Activated CD4-positive, alpha-beta T cell treated with anti-CD3 and anti-CD28 coated beads for 36 hours (primary cell): ENCODE results near the gene ZRSR2. TPM values are rescaled to one million over a fixed set of nuclear protein-coding genes. Genes with fewer than 3 reads are reported as not detected.
"Not testable (repeated sequence)": the region's sequence is repeated elsewhere in the genome, so short reads cannot be mapped to it uniquely, and the experiment has no call there.

Source experiments
- ATAC-seq: fragments of 200-7000 bp; cut with Tn5 transposase; one replicate; pipeline ENCODE4 v1.10.0; 2021; ENCODE audit warnings: mild to moderate bottlenecking, moderate library complexity
- CTCF ChIA-PET: fragments of 350-600 bp; sonication (Branson Sonifier 250); formaldehyde crosslinking; loops from one replicate; lab custom pipeline; 2021; ENCODE audit warnings: antibody characterized with exemption; lab: Charles Lee
- POLR2A ChIA-PET: fragments of 350-600 bp; sonication (Branson Sonifier 250); formaldehyde crosslinking; loops from one replicate; lab custom pipeline; 2021; ENCODE audit warnings: antibody characterized with exemption, inconsistent platforms; lab: Charles Lee
- DNase-seq: peaks from one replicate; pipeline ENCODE4 v3.0.0-alpha.2; 2020
- H3K27ac Mint-ChIP-seq: one replicate; pipeline ENCODE4 v1.8.0; 2021; ENCODE audit warnings: mixed read lengths
- H3K27me3 Mint-ChIP-seq: one replicate; pipeline ENCODE4 v1.8.0; 2021; ENCODE audit warnings: mixed read lengths
- H3K36me3 Mint-ChIP-seq: one replicate; pipeline ENCODE4 v1.8.0; 2021; ENCODE audit warnings: low read depth, mixed read lengths
- H3K4me1 Mint-ChIP-seq: one replicate; pipeline ENCODE4 v1.8.0; 2021; ENCODE audit warnings: mixed read lengths
- H3K4me3 Mint-ChIP-seq: one replicate; pipeline ENCODE4 v1.8.0; 2021; ENCODE audit warnings: mild to moderate bottlenecking, moderate library complexity, mixed read lengths
- H3K9me3 Mint-ChIP-seq: one replicate; pipeline ENCODE4 v1.8.0; 2021; ENCODE audit warnings: low read depth, mixed read lengths
- intact Hi-C, 2 experiments: fragments of 100-400 bp; cut with DNase I in 1 of 2; cut with micrococcal nuclease in 1 of 2; formaldehyde crosslinking; loops; one replicate each; pipeline versions ENCODE4 v1.14.2 to v1.15.1; 2022 to 2024; cut with DNase I, micrococcal nuclease
- total RNA-seq, 2 experiments: library from RNA; stranded (reverse); gene quantifications; one replicate each; pipeline ENCODE4 v1.2.3, GENCODE V29; 2021

The ZRSR2 gene
- total RNA-seq, 2 experiments from 2014 or later = 12.4 TPM

DNA sequence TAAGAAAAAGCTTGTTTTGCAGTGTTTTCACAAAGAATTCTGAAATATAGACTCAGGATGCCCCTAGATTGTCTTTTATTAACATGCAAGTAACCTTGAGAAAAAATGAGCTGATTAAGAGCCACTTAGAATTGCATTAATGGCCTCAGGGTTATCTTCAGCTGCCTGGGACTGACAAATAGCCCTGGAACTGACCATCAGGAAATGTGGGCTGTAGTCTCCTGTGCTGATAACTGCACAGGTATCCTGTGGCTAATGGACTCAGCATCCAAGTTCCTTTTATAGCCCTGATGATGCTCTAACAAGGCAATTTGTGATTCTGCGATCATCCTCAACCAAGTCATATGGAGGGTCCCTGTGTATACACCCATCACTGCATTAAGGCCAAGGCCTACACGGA lies 35.2 kb upstream of the ZRSR2 start:
- ChIA-PET CTCF (no interaction called here), POLR2A (interaction anchor here (0.7 kb wide), 1 partner anchor 15 kb away, joined by 3 read pairs; no protein-coding TSS in a partner anchor)
- Mint-ChIP-seq H3K27me3 (no peaks in the 10 kb centered on the region), H3K4me1 (peaks cover 62% of the 10 kb centered on the region), H3K27ac (no peak overlapping the region), H3K36me3 (peaks cover 10% of the 10 kb centered on the region), H3K4me3 (no peak overlapping the region), H3K9me3 (no peaks in the 10 kb centered on the region)
- DNase-seq (no peak), ATAC-seq (no peak)
- intact Hi-C loops = no loop called here

DNA sequence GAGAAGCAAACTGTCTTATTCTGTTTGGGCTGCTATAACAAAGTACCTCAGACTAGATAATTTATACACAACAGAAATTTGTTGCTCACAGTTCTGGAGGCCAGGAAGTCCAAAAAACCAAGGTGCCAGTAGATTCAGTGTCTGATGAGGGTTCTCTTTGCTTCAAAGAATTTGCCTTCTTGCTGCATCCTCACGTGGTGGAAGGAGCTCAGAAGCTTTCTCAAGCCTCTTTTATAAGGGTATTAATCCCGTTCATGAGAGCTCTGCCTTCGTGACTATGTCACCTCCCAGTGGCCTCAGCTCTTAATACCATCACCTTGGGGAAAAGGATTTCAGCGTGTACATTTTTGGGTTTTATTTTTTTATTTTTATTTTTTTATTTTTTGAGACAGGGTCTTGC lies 32.1 kb upstream of the ZRSR2 start:
- POLR2A ChIA-PET = no interaction called here
- no peak for DNase-seq

DNA sequence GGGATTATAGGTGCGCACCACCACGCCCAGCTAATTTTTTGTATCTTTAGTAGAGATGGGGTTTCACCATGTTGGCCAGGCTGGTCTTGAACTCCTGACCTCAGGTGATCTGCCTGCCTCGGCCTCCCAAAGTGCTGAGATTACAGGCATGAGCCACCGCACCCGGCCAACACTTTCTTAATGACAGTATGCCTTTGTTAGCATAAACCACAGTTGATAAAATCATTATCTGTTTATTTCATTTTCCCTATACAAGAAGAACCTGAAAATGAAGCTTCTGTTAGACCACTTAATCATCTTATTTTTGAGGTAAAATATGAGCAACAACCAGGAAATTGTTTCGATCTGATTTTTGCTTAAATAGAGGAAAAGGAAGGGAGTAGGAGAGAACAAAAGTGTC lies 30.4 kb upstream of the ZRSR2 start:
- H3K4me3 Mint-ChIP-seq, H3K9me3 Mint-ChIP-seq, H3K36me3 Mint-ChIP-seq, POLR2A ChIA-PET, H3K27me3 Mint-ChIP-seq: not testable (repeated sequence)
- DNase-seq (peak; percentile 17), ATAC-seq (peak; percentile 10)
- CTCF ChIA-PET = interaction anchor here (1.8 kb wide), 1 partner anchor 11 kb away, joined by 7 read pairs; no protein-coding TSS in a partner anchor
- intact Hi-C loops = loop anchor here in 1 of 2 experiments (2.0 to 10.0 kb wide), 3 partner anchors 213 to 675 kb away; no protein-coding TSS in a partner anchor
- Mint-ChIP-seq H3K27ac (peak overlapping the region; percentile 60), H3K4me1 (peaks cover 42% of the 10 kb centered on the region)

More for the DNA sequence above, 32.1 kb upstream of the ZRSR2 start:
- Mint-ChIP-seq H3K27ac (peak overlapping the region; percentile 49), H3K9me3 (no peaks in the 10 kb centered on the region), H3K36me3 (peaks cover 8% of the 10 kb centered on the region), H3K27me3 (no peaks in the 10 kb centered on the region), H3K4me1 (peaks cover 46% of the 10 kb centered on the region), H3K4me3 (no peak overlapping the region)
- ATAC-seq = peak; percentile 40
- CTCF ChIA-PET = interaction anchor here (0.7 kb wide), 1 partner anchor 20 kb away, joined by 3 read pairs; the partner anchor contains the start of gene CA5B
- intact Hi-C loops = no loop called here

DNA sequence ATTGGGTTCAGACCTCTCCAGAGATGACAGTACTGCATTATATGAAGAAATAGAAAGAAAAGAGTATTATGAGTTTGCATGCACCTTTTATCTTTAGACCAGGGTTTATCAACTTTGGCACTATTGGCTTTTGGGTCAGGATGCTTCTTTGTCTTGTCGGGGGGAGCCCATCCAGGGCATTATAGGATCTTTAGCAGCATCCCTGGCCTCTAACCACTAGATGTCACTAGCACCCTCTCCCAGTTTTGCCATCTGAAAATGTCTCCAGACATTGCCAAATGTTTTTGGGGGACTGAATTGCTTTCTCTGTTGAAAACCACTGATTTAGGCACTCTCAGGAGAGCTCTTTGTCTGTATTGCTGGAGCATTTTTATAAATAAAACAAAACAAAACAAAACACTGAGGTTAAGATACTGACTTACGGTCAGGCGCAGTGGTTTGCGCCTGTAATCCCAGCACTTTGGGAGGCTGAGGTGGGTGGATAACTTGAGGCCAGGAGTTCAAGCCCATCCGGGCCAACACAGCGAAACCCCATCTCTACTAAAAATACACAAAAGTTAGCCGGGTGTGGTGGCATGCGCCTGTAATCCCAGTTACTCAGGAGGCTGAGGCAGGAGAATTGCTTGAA lies 28.6 kb upstream of the ZRSR2 start:
- ChIA-PET CTCF (interaction anchor here (0.6 kb wide), 1 partner anchor 258 kb away, joined by 3 read pairs; no protein-coding TSS in a partner anchor), POLR2A (no interaction called here)
- H3K36me3 Mint-ChIP-seq = peaks cover 4% of the 10 kb centered on the region
- ATAC-seq (peak; percentile 80), DNase-seq (peak; percentile 49)
- intact Hi-C loops = loop anchor here (1.0 to 10.0 kb wide), 4 partner anchors 93 to 673 kb away; partner anchors contain the start of gene AP1S2 (in 1 of the 2)
- no peak overlapping the region for H3K4me3 Mint-ChIP-seq
- peak overlapping the region; percentile 70 for H3K27ac Mint-ChIP-seq
- H3K27me3 Mint-ChIP-seq = no peaks in the 10 kb centered on the region
- H3K9me3 Mint-ChIP-seq = no peaks in the 10 kb centered on the region
- H3K4me1 Mint-ChIP-seq = peaks cover 38% of the 10 kb centered on the region

DNA sequence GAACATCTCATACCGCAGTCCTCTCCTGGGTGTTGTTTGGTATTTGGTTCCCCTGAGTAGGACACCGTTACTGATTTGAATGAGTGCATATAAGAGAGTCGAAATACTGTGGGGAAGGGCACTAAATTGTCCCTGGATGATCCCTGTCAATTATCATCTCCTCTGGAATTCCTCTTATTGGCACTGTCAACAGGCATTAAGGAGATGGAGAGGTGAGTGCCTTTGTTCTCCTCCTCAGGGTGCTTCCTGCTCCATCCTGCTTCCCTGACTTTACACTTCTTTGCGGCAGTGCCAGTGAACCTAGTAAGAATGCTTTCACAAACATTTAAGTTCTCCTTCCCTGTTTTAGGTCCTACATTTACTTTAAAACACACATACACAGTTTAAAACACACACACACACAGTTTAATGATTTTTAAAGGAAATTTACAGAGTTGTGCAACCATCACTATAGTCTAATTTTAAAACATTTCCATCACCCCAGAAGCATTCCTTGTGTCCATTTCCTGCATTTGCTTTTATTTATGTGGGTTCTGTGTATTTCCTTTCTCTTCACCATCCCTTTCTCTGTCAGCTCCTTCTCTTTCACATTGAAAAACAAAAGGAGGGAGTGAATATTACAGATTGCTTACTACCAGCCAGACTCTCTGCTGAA lies 20.9 kb upstream of the ZRSR2 start:
- Mint-ChIP-seq H3K36me3 (peaks cover 14% of the 10 kb centered on the region), H3K27me3 (no peaks in the 10 kb centered on the region), H3K27ac (no peak overlapping the region), H3K4me3 (no peak overlapping the region), H3K9me3 (no peaks in the 10 kb centered on the region), H3K4me1 (peaks cover 12% of the 10 kb centered on the region)
- ATAC-seq (no peak), DNase-seq (no peak)
- ChIA-PET CTCF (interaction anchor here (0.5 kb wide), 1 partner anchor 46 kb away, joined by 3 read pairs; no protein-coding TSS in a partner anchor), POLR2A (no interaction called here)
- intact Hi-C loops = loop anchor here in 1 of 2 experiments (10.0 kb wide), 2 partner anchors 365 to 665 kb away; no protein-coding TSS in a partner anchor

DNA sequence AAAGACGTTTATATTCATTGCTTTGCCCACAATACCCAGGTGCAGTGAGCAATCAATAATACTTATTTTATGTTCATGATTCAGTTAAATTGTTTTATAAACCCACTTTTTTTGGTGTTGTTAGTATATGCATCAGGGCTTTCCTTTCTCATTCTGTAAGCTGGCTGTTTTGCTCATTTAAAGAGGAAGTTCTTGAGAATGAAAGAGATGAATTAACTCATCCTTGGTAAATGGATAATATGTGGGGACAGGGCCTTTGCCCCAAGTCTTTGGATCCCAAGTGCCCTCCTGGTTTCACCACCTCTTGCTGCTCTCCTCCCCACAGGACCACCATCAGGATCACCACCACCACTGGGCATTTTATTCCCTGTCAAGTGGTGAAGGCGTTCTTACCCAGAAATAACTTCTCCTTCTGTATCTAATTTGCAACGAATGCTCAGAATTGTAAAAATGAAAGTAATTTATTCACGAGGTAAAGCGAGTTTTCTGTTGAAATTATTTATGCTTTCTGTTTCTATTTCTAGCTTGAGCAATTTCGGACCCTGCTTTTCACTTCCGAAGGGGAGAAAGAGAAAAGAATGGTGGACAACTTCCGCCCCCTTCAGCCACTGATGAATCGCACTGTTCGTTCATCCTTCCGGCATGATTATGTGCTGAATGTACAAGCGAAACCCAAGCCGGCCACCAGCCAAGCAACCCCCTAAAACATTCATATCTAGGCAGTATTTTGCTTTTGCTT lies 8.2 kb upstream of the ZRSR2 start:
- Mint-ChIP-seq H3K4me1 (peaks cover 8% of the 10 kb centered on the region), H3K27ac (peak overlapping the region; percentile 94), H3K36me3 (peaks cover 10% of the 10 kb centered on the region), H3K9me3 (no peaks in the 10 kb centered on the region), H3K27me3 (no peaks in the 10 kb centered on the region), H3K4me3 (peak overlapping the region; percentile 71)
- CTCF ChIA-PET = interaction anchor here (0.6 to 0.8 kb wide), 2 partner anchors 16 to 71 kb away, joined by 3 read pairs; no protein-coding TSS in a partner anchor
- ATAC-seq (peak; percentile 63), DNase-seq (peak; percentile 35)
- intact Hi-C loops = no loop called here
- POLR2A ChIA-PET = interaction anchor here (0.7 kb wide), 1 partner anchor 421 kb away, joined by 6 read pairs; no protein-coding TSS in a partner anchor

DNA sequence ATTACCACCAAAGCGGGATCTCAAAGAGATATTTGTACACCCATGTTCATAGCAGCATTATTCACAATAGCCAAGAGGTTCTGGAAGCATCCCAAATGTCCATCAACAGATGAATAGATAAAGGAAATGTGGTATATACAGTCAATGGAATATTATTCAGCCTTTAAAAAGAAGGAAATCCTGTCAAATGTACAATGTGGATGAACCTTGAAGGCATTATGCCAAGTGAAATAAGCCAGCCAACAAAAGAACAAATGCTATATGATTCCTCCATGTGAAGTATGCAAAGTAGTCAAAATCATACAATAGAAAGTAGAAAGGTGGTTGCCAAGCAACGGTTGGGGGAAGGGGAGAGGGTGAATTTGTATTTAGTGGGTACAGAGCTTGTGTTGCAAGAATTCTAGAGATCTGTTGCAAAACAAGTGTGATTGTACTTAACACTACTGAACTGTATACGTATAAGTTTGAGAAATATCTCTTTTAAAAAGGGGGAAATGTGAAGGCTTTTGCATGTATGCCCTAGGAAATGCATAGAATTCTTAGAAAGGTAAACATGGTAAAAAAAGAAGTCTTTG lies 5.0 kb upstream of the ZRSR2 start:
- Mint-ChIP-seq H3K27me3 (no peaks in the 10 kb centered on the region), H3K9me3 (no peaks in the 10 kb centered on the region), H3K36me3 (peaks cover 4% of the 10 kb centered on the region), H3K27ac (no peak overlapping the region), H3K4me1 (peaks cover 5% of the 10 kb centered on the region), H3K4me3 (no peak overlapping the region)
- DNase-seq = no peak
- intact Hi-C loops = no loop called here
- ATAC-seq = no peak
- ChIA-PET CTCF (no interaction called here), POLR2A (no interaction called here)

DNA sequence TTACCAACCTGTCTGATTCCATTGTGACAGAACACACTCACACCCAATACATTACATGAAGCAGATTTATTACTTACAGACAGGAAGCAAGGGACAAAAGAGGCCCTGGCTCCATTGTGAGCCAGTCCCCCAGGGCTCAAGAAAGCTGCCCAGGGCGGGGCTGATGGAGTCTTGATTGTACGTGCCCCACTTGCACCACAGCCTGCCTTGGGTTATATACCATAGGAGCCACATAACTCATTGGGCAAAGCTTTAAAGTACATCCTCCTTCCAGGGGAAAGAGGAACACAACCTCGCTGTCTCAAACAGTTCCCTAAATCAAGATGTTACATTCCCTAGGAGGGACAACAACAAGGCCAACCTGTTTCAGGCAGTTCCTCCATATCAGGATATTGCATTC lies 3.4 kb upstream of the ZRSR2 start:
- Mint-ChIP-seq H3K27me3 (no peaks in the 10 kb centered on the region), H3K4me3 (no peak overlapping the region), H3K9me3 (no peaks in the 10 kb centered on the region), H3K27ac (peak overlapping the region; percentile 47), H3K4me1 (peaks cover 5% of the 10 kb centered on the region), H3K36me3 (peaks cover 4% of the 10 kb centered on the region)
- intact Hi-C loops = no loop called here
- ChIA-PET POLR2A (no interaction called here), CTCF (interaction anchor here (1.0 kb wide), 1 partner anchor 145 kb away, joined by 4 read pairs; no protein-coding TSS in a partner anchor)
- no peak for ATAC-seq
- DNase-seq = no peak

DNA sequence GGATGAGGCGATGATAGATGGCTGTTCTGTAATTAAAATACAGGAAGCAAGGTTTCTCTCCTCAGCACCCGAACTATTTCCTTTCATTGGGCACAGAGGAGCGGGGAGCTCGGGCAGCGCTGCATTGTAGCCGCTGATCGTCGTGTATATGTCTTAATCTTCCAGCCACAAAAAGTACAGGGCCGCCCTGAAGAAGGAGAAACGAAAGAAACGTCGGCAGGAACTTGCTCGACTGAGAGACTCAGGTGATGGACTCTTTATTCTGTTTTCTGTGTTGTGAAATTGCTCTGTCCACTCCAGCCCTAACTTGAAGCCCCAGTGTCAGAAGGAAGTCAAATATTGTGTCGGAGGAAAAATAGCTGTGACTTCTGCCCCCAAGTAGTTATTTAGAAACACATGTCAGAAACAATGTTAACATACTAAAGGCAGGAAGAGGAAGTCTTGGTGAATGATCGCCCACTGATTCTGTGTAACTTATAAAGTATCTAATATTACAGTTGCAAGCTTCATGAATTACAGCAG lies 546 bp downstream of the ZRSR2 start:
- CTCF ChIA-PET = interaction anchor here (0.7 kb wide), 1 partner anchor 185 kb away, joined by 3 read pairs; no protein-coding TSS in a partner anchor
- H3K4me1 Mint-ChIP-seq = peaks cover 19% of the 10 kb centered on the region
- ATAC-seq = no peak
- no peak overlapping the region for H3K4me3 Mint-ChIP-seq
- intact Hi-C loops = loop anchor here (1.0 to 5.0 kb wide), 7 partner anchors 26 to 928 kb away; partner anchors contain the start of genes AP1S2 (in 2 of the 2), CA5B (in 2 of the 2), PIGA (in 1 of the 2) and SYAP1 (in 1 of the 2)
- no peak for DNase-seq
- peaks cover 9% of the 10 kb centered on the region for H3K36me3 Mint-ChIP-seq
- H3K27ac Mint-ChIP-seq = no peak overlapping the region
- H3K27me3 Mint-ChIP-seq = no peaks in the 10 kb centered on the region
- no peaks in the 10 kb centered on the region for H3K9me3 Mint-ChIP-seq
- POLR2A ChIA-PET = interaction anchor here (0.6 to 2.1 kb wide), 4 partner anchors 52 to 116 kb away, joined by 3 to 7 read pairs (median 4); partner anchors contain the start of gene CA5B

DNA sequence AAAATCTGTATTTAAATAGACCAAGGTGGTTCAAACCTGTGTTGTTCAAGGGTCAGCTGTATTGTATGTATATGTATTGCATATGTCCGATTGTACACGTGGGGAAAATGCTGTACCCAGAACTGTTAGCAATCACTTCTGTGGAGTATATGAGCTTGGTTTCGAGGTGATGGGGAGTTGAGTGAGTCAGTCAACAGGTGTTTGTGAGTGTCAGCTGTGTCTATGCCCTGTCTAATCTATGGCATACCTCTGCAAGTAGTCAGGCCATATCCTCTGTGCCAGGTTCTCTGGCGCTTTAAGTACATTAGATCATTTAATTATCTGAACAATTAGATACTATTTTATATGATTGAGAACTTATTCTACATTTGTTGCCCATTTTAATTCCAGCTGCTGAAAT lies 7.4 kb downstream of the ZRSR2 start:
- peaks cover 22% of the 10 kb centered on the region for H3K36me3 Mint-ChIP-seq
- CTCF ChIA-PET = no interaction called here
- no peak for DNase-seq
- POLR2A ChIA-PET = no interaction called here
- intact Hi-C loops = no loop called here
- H3K9me3 Mint-ChIP-seq = no peaks in the 10 kb centered on the region
- H3K27me3 Mint-ChIP-seq = no peaks in the 10 kb centered on the region
- H3K27ac Mint-ChIP-seq = peak overlapping the region; percentile 37
- no peak overlapping the region for H3K4me3 Mint-ChIP-seq
- peaks cover 29% of the 10 kb centered on the region for H3K4me1 Mint-ChIP-seq
- no peak for ATAC-seq
